Hepatocyte (in vitro differentiated cells): ENCODE measurements around the gene HOXA5. TPM values are rescaled to one million over a fixed set of nuclear protein-coding genes. Genes with fewer than 3 reads are reported as not detected.

Experiments
- DNase-seq: peaks from one replicate; pipeline ENCODE4 v3.0.0-alpha.2; 2016; ENCODE audit warnings: low spot score
- H2AFZ ChIP-seq: fragments of 200-600 bp; sonication (generic); 2 replicates; pipeline ENCODE4 v1.6.0; 2016; ENCODE audit warnings: antibody characterized with exemption, mild to moderate bottlenecking
- H3K27ac ChIP-seq: fragments of 200-600 bp; sonication (generic); 2 replicates; pipeline ENCODE4 v1.5.1; 2016; ENCODE audit warnings: mild to moderate bottlenecking
- H3K27me3 ChIP-seq: fragments of 200-600 bp; sonication (generic); 2 replicates; pipeline ENCODE4 v1.6.1; 2016
- H3K36me3 ChIP-seq: fragments of 200-600 bp; sonication (generic); replicated peaks from 2 replicates; pipeline ENCODE4 v1.5.1; 2016; ENCODE audit warnings: low read depth; ENCODE audit not compliant: insufficient read depth
- H3K4me1 ChIP-seq: fragments of 200-600 bp; sonication (generic); 2 replicates; pipeline ENCODE4 v1.5.1; 2016; ENCODE audit warnings: mild to moderate bottlenecking, moderate library complexity; ENCODE audit not compliant: insufficient read depth
- H3K4me2 ChIP-seq: fragments of 200-600 bp; sonication (generic); 2 replicates; pipeline ENCODE4 v1.6.0; 2016
- H3K4me3 ChIP-seq: fragments of 200-600 bp; sonication (generic); 2 replicates; pipeline ENCODE4 v1.5.1; 2016; ENCODE audit warnings: mild to moderate bottlenecking
- H3K79me2 ChIP-seq: fragments of 200-600 bp; sonication (generic); 2 replicates; pipeline ENCODE4 v1.6.0; 2017; ENCODE audit warnings: mild to moderate bottlenecking
- H3K9me2 ChIP-seq: fragments of 200-600 bp; sonication (generic); replicated peaks from 2 replicates; pipeline ENCODE4 v1.6.0; 2017; ENCODE audit warnings: mild to moderate bottlenecking; ENCODE audit not compliant: insufficient read depth
- H3K9me3 ChIP-seq: fragments of 200-600 bp; sonication (generic); 2 replicates; pipeline ENCODE4 v1.5.1; 2016; ENCODE audit warnings: low read depth, mild to moderate bottlenecking
- H4K20me1 ChIP-seq: fragments of 200-600 bp; sonication (generic); 2 replicates; pipeline ENCODE4 v1.6.0; 2016; ENCODE audit warnings: mild to moderate bottlenecking; ENCODE audit not compliant: insufficient read depth, poor library complexity, severe bottlenecking
- CTCF ChIP-seq: fragments of 200-600 bp; sonication (generic); IDR thresholded peaks from 2 replicates; pipeline ENCODE4 v1.5.1; 2016; ENCODE audit warnings: antibody characterized with exemption, mild to moderate bottlenecking; ENCODE audit not compliant: poor library complexity
- EZH2 ChIP-seq: fragments of 200-600 bp; sonication (generic); IDR thresholded peaks from 2 replicates; pipeline ENCODE4 v1.6.1; 2016; ENCODE audit warnings: antibody characterized with exemption, mild to moderate bottlenecking, borderline replicate concordance
- EZH2phosphoT487 ChIP-seq: fragments of 200-600 bp; sonication (generic); IDR thresholded peaks from one replicate; pipeline ENCODE4 v1.6.1; 2018; ENCODE audit warnings: antibody characterized with exemption, mild to moderate bottlenecking, low read depth, moderate library complexity; ENCODE audit not compliant: unreplicated experiment, severe bottlenecking
- WGBS: methylation state at CpG from one replicate; pipeline ENCODE4 v1.1.6; 2016; ENCODE audit warnings: low lambda C conversion rate; ENCODE audit errors: missing lambda C conversion rate; 5-methylcytosine and 5-hydroxymethylcytosine counted together
- polyA plus RNA-seq: library from polyadenylated mRNA; unstranded; fragments of >200 nt; fragmentation: Nextera tagmentation; extraction: Ambion mirVana; gene quantifications from 2 replicates; pipeline ENCODE4 v1.2.1, GENCODE V29; 2016
- total RNA-seq: library from RNA; depleted of rRNA; stranded (reverse); fragments of >200 nt; gene quantifications from 2 replicates; pipeline ENCODE4 v1.2.3, GENCODE V29; 2014

HOXA5 gene
- total and polyA plus RNA-seq, 2 experiments from 2014 or later = 0.70 to 0.92 TPM

GRCh38 chr7:27126596-27127327 is 16.7 kb downstream of the HOXA5 start:
- Histone ChIP-seq H3K79me2 (peaks cover 6% of the 10 kb centered on the region), H3K4me2 (no peak overlapping the region), H3K36me3 (no peaks in the 10 kb centered on the region), H4K20me1 (no peaks in the 10 kb centered on the region), H2AFZ (no peak overlapping the region), H3K9me2 (no peaks in the 10 kb centered on the region), H3K4me3 (no peak overlapping the region), H3K27me3 (peaks cover 89% of the 10 kb centered on the region), H3K4me1 (peaks cover 13% of the 10 kb centered on the region), H3K9me3 (no peaks in the 10 kb centered on the region), H3K27ac (no peak overlapping the region)
- 18% methylated on average over 3 of the region's 3 CpGs for WGBS
- DNase-seq = no peak
- no peak for TF ChIP-seq EZH2
- no peak for TF ChIP-seq CTCF
- no peak for TF ChIP-seq EZH2phosphoT487

- Histone ChIP-seq H3K4me1 (peaks cover 8% of the 10 kb centered on the region), H3K4me3 (no peak overlapping the region), H3K79me2 (peaks cover 6% of the 10 kb centered on the region), H3K4me2 (no peak overlapping the region), H3K27me3 (peaks cover 81% of the 10 kb centered on the region), H4K20me1 (no peaks in the 10 kb centered on the region), H3K9me2 (no peaks in the 10 kb centered on the region), H3K9me3 (no peaks in the 10 kb centered on the region), H3K27ac (no peak overlapping the region), H2AFZ (no peak overlapping the region), H3K36me3 (no peaks in the 10 kb centered on the region)
- 37% methylated on average over 5 of the region's 5 CpGs for WGBS
- no peak for DNase-seq
- TF ChIP-seq EZH2 = no peak
Observed at GRCh38 chr7:27125986-27126394, 17.5 kb downstream of the HOXA5 start.

GRCh38 chr7:27124902-27125689 is 18.4 kb downstream of the HOXA5 start:
- Histone ChIP-seq H3K36me3 (no peaks in the 10 kb centered on the region), H3K9me3 (no peaks in the 10 kb centered on the region), H3K4me1 (peaks cover 11% of the 10 kb centered on the region), H4K20me1 (no peaks in the 10 kb centered on the region), H3K4me2 (no peak overlapping the region), H3K27me3 (peaks cover 79% of the 10 kb centered on the region), H3K4me3 (no peak overlapping the region), H3K79me2 (peaks cover 6% of the 10 kb centered on the region), H3K27ac (no peak overlapping the region), H3K9me2 (no peaks in the 10 kb centered on the region), H2AFZ (no peak overlapping the region)
- TF ChIP-seq EZH2 = no peak
- no peak for TF ChIP-seq EZH2phosphoT487
- no peak for TF ChIP-seq CTCF
- DNase-seq = no peak
- 58% methylated on average over 8 of the region's 8 CpGs for WGBS
